ENCODE results near the gene PPM1A. TPM values are rescaled to one million over a fixed set of nuclear protein-coding genes. Genes with fewer than 3 reads are reported as not detected.
A peak's percentile ranks its signal among the peaks of the same experiment; 100 is the strongest.

Gene PPM1A
- total and polyA plus RNA-seq, 2 of the 13 experiments (the other 11 are each of a cell fraction or from before 2014, with no cell fraction given): 23.3 to 29.8 TPM

DNA sequence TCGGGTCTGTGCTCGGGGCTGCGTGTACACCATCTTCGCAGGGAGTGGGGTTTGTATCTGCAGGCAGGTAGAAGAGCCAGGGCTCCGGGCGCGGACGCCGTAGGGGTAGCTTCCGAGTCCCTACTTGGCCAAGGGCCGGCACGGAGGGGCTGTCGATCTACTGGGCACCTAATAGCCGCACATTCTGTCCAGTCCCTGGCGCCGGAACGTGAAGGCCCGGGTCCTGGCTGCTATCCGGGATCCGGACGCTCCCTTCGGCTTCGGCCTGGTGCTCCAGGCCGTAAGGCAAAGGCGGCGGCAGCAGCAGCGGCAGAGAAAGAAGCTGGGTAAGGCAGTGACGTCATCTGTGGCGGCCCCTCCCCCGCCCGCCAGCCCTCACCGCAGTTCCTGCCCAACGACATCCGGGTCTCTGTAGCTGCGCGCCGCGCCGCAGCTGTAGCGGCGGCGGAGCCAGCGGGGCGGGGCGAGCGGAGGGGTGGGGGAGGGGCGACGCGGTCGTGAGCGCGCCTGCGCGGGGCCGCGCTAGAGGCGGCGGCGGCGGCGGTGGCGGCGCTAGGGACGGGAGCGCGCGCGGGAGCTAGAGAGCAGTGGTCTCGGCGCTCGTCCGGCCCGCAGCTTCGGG, at the start of gene PPM1A (continued):
- peak; percentile 78 for TF ChIP-seq ZBED4 (CRISPR knock-in tag; IDR thresholded peaks at IDR 0.05; ENCODE audit: borderline replicate concordance)
- TF ChIP-seq ZSCAN29 (CRISPR knock-in tag; conservative IDR thresholded peaks at IDR 0.05): peak; percentile 77; the same call in 1 of the 2 replicates
- TF ChIP-seq, protein P1, sequence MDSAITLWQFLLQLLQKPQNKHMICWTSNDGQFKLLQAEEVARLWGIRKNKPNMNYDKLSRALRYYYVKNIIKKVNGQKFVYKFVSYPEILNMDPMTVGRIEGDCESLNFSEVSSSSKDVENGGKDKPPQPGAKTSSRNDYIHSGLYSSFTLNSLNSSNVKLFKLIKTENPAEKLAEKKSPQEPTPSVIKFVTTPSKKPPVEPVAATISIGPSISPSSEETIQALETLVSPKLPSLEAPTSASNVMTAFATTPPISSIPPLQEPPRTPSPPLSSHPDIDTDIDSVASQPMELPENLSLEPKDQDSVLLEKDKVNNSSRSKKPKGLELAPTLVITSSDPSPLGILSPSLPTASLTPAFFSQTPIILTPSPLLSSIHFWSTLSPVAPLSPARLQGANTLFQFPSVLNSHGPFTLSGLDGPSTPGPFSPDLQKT (CRISPR knock-in tag; IDR thresholded peaks at IDR 0.05; ENCODE audit: borderline replicate concordance): no peak
- no peak for TF ChIP-seq ZNF274 (CRISPR knock-in tag; IDR thresholded peaks at IDR 0.05)
- no peak for TF ChIP-seq SMAD9 (CRISPR knock-in tag; IDR thresholded peaks at IDR 0.05)
- TF ChIP-seq ZC3H13 (CRISPR knock-in tag; IDR thresholded peaks at IDR 0.05): 0 out of 2 replicates have a peak, but pooled peaks have one; percentile 62
- no peak; the same call in 1 of the 2 replicates for TF ChIP-seq HIVEP1 (CRISPR knock-in tag; IDR thresholded peaks at IDR 0.05)
- TF ChIP-seq JUNB (CRISPR knock-in tag; IDR thresholded peaks at IDR 0.05; ENCODE audit: borderline replicate concordance): peak; percentile 46; the same call in 1 of the 2 replicates
- TF ChIP-seq XRCC5 (optimal IDR thresholded peaks at IDR 0.05; ENCODE audit: low read length): no peak
- TF ChIP-seq ZC3H4 (CRISPR knock-in tag; IDR thresholded peaks at IDR 0.05; ENCODE audit: borderline replicate concordance): no peak; the same call in 1 of the 2 replicates
- TF ChIP-seq, protein P2, sequence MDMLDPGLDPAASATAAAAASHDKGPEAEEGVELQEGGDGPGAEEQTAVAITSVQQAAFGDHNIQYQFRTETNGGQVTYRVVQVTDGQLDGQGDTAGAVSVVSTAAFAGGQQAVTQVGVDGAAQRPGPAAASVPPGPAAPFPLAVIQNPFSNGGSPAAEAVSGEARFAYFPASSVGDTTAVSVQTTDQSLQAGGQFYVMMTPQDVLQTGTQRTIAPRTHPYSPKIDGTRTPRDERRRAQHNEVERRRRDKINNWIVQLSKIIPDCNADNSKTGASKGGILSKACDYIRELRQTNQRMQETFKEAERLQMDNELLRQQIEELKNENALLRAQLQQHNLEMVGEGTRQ (IDR thresholded peaks at IDR 0.05; ENCODE audit: low read depth, low read length): no peak
- TF ChIP-seq, protein P2 (CRISPR knock-in tag; IDR thresholded peaks at IDR 0.05; ENCODE audit: borderline replicate concordance): no peak
- TF ChIP-seq ZNF567 (CRISPR knock-in tag; IDR thresholded peaks at IDR 0.05; ENCODE audit: borderline replicate concordance): 0 out of 2 replicates have a peak, but pooled peaks have one; percentile 27
- TF ChIP-seq, protein P3, sequence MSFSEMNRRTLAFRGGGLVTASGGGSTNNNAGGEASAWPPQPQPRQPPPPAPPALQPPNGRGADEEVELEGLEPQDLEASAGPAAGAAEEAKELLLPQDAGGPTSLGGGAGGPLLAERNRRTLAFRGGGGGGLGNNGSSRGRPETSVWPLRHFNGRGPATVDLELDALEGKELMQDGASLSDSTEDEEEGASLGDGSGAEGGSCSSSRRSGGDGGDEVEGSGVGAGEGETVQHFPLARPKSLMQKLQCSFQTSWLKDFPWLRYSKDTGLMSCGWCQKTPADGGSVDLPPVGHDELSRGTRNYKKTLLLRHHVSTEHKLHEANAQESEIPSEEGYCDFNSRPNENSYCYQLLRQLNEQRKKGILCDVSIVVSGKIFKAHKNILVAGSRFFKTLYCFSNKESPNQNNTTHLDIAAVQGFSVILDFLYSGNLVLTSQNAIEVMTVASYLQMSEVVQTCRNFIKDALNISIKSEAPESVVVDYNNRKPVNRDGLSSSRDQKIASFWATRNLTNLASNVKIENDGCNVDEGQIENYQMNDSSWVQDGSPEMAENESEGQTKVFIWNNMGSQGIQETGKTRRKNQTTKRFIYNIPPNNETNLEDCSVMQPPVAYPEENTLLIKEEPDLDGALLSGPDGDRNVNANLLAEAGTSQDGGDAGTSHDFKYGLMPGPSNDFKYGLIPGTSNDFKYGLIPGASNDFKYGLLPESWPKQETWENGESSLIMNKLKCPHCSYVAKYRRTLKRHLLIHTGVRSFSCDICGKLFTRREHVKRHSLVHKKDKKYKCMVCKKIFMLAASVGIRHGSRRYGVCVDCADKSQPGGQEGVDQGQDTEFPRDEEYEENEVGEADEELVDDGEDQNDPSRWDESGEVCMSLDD (CRISPR knock-in tag; IDR thresholded peaks at IDR 0.05; ENCODE audit: borderline replicate concordance): peak; percentile 31; the same call in 1 of the 2 replicates
- no peak for TF ChIP-seq ZNF484 (CRISPR knock-in tag; IDR thresholded peaks at IDR 0.05; ENCODE audit: borderline replicate concordance, low read depth)
- peak; percentile 87; the same call in 1 of the 2 replicates for TF ChIP-seq ZNF678 (CRISPR knock-in tag; IDR thresholded peaks at IDR 0.05)
- no peak for TF ChIP-seq THYN1 (CRISPR knock-in tag; IDR thresholded peaks at IDR 0.05; ENCODE audit: borderline replicate concordance, low read depth)
- TF ChIP-seq ZSCAN31 (CRISPR knock-in tag; IDR thresholded peaks at IDR 0.05; ENCODE audit: low read depth): no peak; the same call in 1 of the 2 replicates
- TF ChIP-seq ZFP62 (CRISPR knock-in tag; IDR thresholded peaks at IDR 0.05): no peak
